GM12891 (cell line): ENCODE results near the gene PTPRD.

Experiments used
- POLR2AphosphoS5 ChIP-seq: IDR thresholded peaks from 2 replicates; pipeline ENCODE4 v1.6.1; 2011; ENCODE audit warnings: low read depth, low read length, control low read depth
- TAF1 ChIP-seq: IDR thresholded peaks from 2 replicates; pipeline ENCODE4 v1.6.1; 2011; ENCODE audit warnings: low read depth, low read length, control low read depth

GRCh38 chr9:10331157-10331556, 281.6 kb downstream of the PTPRD start:
- TF ChIP-seq POLR2AphosphoS5: no peak
- TF ChIP-seq TAF1: no peak
